Immature natural killer cell (primary cell): ENCODE results near the gene GPC1. TPM values are rescaled to one million over a fixed set of nuclear protein-coding genes. Genes with fewer than 3 reads are reported as not detected.

Experiments
- DNase-seq, 3 donors: peaks; one replicate each; pipeline ENCODE4 v3.0.0; 2022; ENCODE audit warnings: mixed read lengths in 1 of 3
- H3K27ac Mint-ChIP-seq, 6 donors: one replicate each; pipeline ENCODE4 v1.8.0; 2020; ENCODE audit warnings: mixed read lengths in 6 of 6, mild to moderate bottlenecking in 5 of 6, inconsistent platforms in 4 of 6, moderate library complexity in 3 of 6
- H3K27me3 Mint-ChIP-seq, 3 donors: one replicate each; pipeline ENCODE4 v1.8.0; 2020 to 2021; ENCODE audit warnings: low read depth in 3 of 3, mild to moderate bottlenecking in 3 of 3, mixed read lengths in 3 of 3, moderate library complexity in 3 of 3, inconsistent platforms in 1 of 3
- H3K36me3 Mint-ChIP-seq, 3 donors: one replicate each; pipeline ENCODE4 v1.8.0; 2020; ENCODE audit warnings: mixed read lengths in 3 of 3, inconsistent platforms in 2 of 3, mild to moderate bottlenecking in 2 of 3
- H3K4me1 Mint-ChIP-seq, 2 donors: one replicate each; pipeline ENCODE4 v1.8.0; 2020; ENCODE audit warnings: inconsistent platforms in 2 of 2, mild to moderate bottlenecking in 2 of 2, mixed read lengths in 2 of 2, moderate library complexity in 1 of 2
- H3K4me3 Mint-ChIP-seq, 5 donors: one replicate each; pipeline ENCODE4 v1.8.0; 2020; ENCODE audit warnings: mild to moderate bottlenecking in 5 of 5, mixed read lengths in 5 of 5, inconsistent platforms in 3 of 5, moderate library complexity in 3 of 5
- H3K9me3 Mint-ChIP-seq, 6 donors: one replicate each; pipeline ENCODE4 v1.8.0; 2020; ENCODE audit warnings: mild to moderate bottlenecking in 6 of 6, mixed read lengths in 6 of 6, inconsistent platforms in 4 of 6, moderate library complexity in 3 of 6
- polyA plus RNA-seq, 3 donors: library from polyadenylated mRNA; unstranded; fragments of 300-500 nt; fragmentation: Illumina TruSeq; gene quantifications; one replicate each; pipeline ENCODE4 v1.2.3, GENCODE V29; 2021

GPC1 gene
- polyA plus RNA-seq, 3 donors from 2014 or later: not detected

DNA sequence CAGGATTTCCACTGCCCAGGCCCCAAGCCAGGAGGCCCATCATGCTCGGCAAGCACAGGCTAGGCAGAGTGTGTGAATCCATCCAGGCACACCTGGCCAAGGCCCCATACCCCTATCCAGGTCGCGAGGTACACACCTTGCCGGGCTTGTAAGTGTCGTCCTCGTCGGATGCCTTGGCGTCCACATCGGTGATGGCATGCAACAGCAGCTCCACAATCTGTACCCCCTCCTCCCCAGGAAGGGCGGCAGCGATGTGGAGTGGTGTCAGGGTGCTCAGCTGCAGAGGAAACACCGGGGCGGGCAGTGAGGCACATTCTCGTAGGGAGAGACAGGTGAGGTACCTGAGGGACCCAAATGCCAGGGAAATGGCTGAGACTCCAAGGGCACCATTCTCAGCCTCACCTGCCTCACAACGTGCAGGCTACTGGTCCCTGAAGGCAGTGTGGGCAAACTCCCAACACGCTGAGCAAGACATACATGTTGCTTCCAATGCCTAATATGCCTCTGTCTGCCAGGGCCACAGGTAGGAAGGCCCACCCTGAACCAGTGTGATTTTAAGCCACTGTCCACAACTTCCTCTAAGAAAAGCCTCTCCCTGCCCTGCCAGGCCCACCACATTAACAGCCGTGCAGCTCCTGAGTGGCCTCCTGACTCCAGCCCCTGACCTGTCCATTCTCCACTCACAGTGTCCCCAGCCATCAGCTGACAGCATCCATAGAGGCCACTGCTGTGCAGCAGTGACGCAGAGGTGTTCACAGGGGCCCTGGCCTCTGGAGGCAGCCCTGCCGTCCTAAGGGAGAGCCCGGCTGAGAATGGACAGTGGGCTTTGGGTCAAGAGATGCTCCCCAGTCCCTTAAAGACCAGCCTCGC is 77.4 kb downstream of the GPC1 start:
- H3K9me3 Mint-ChIP-seq: no peaks in the 10 kb centered on the region
- H3K27me3 Mint-ChIP-seq: peaks cover 0 to 1% (median 0%) of the 10 kb centered on the region in 3 donors
- no peak overlapping the region for H3K4me3 Mint-ChIP-seq
- H3K27ac Mint-ChIP-seq: no peak overlapping the region
- DNase-seq: no peak
- H3K4me1 Mint-ChIP-seq: peaks cover 10 to 12% of the 10 kb centered on the region in 2 donors
- peaks cover 3 to 11% (median 4%) of the 10 kb centered on the region in 3 donors for H3K36me3 Mint-ChIP-seq

DNA sequence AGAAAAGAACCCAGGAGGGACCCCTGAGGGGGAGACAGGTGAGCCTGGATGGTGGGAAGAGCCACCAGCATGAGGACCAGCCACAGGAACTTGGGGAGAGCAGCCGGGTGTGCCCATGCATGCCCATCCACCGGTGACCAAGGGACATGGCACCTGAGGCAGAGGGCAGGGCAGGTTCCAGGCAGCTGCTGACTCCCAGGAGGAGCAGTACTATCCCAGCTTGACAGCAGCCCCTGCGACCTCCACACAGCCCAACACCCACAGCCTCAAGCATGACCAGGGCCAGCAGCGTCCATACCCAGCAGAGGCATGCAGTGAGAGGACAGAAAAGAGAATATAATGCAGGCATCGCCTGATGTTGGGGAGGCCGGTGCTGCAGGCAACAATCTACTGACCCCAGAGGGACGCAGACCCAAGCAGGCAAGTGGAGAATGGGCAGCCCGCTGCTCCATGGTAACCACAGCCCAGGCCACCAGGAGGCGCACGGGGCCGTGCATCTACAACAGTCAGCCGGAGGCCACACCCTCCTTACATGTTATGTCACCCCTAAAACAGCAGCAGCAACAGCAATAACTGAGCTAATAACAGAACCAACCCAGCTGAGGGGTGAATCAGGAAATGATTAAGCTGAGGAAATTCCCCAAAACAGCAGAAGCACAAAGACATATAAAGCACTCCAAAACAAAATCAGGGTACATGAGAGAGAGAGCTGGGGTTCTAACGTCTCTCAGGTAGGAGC is 78.3 kb downstream of the GPC1 start:
- Mint-ChIP-seq H3K4me3 (peak overlapping the region in 3 of 5 donors; percentile 14 to 50 (median 16)), H3K9me3 (no peaks in the 10 kb centered on the region), H3K36me3 (peaks cover 4 to 9% (median 8%) of the 10 kb centered on the region in 3 donors), H3K27ac (peak overlapping the region; percentile 52 to 90 (median 77)), H3K4me1 (peaks cover 12% of the 10 kb centered on the region in 2 donors), H3K27me3 (peaks cover 0 to 1% (median 0%) of the 10 kb centered on the region in 3 donors)
- DNase-seq: peak; percentile 71 to 79 (median 74)

DNA sequence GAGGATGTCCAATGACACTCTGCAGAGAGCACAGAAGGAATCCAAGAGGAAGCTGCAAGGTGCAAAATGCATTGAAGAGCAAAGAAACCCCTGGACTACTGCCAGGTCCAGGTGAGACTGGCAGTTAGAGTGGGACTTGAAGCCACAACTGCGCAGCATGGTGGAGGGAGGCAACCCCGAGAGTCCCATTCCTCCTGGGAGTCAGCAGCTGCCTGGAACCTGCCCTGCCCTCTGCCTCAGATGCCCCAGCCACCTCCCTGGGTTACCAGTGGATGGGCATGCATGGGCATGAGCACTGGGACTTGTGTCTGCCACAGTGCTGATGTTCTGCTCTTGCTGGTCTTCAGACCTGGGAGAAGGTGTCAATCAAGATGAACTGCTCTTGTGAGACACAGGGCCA is 79.2 kb downstream of the GPC1 start:
- H3K27me3 Mint-ChIP-seq: peaks cover 0 to 2% (median 1%) of the 10 kb centered on the region in 3 donors
- no peak for DNase-seq
- no peak overlapping the region for H3K4me3 Mint-ChIP-seq
- peak overlapping the region in 3 of 6 donors; percentile 58 to 85 (median 76) for H3K27ac Mint-ChIP-seq
- no peaks in the 10 kb centered on the region for H3K9me3 Mint-ChIP-seq
- peaks cover 12 to 15% of the 10 kb centered on the region in 2 donors for H3K4me1 Mint-ChIP-seq
- peaks cover 4 to 14% (median 9%) of the 10 kb centered on the region in 3 donors for H3K36me3 Mint-ChIP-seq

DNA sequence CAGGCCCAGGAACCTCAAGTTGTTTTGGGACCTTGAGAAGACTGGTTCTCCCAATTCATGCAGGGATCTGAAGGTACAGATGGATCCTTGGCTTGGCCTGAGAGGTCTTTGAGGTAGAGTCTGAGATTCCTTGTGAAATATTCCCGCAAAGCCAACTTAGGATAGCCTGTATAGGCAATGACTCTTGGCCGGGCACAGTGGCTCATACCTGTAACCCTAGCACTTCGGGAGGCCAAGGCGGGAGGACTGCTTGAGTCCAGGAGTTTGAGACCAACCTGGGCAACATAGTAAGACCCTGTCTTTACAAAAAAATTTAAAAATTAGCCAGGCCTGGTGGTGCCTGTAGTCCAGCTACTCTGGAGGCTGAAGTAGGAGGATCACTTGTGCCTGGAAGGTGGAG is 81.9 kb downstream of the GPC1 start:
- H3K36me3 Mint-ChIP-seq: peaks cover under 1 to 26% (median 23%) of the 10 kb centered on the region in 3 donors
- H3K4me3 Mint-ChIP-seq: no peak overlapping the region
- DNase-seq: no peak
- no peak overlapping the region for H3K27ac Mint-ChIP-seq
- H3K4me1 Mint-ChIP-seq: peaks cover 18 to 27% of the 10 kb centered on the region in 2 donors
- peaks cover 1 to 2% (median 2%) of the 10 kb centered on the region in 3 donors for H3K27me3 Mint-ChIP-seq
- no peaks in the 10 kb centered on the region for H3K9me3 Mint-ChIP-seq

Other genes starting within 250 kb of the GPC1 start
- 10 to 100 TPM in 1 of 3 donors, 1 to 10 TPM in 2; 5.6 to 12.4 (median 7.3) TPM for gene ANKMY1, start 122.3 kb downstream of the GPC1 start, polyA plus RNA-seq
- 10 to 100 TPM; 13.7 to 27.4 (median 27.4) TPM for gene DUSP28, start 124.7 kb downstream of the GPC1 start, polyA plus RNA-seq
- gene RNPEPL1, start 132.8 kb downstream of the GPC1 start, polyA plus RNA-seq: 10 to 100 TPM; 46.5 to 51.4 (median 49.9) TPM
- 10 to 100 TPM in 2 of 3 donors, 1 to 10 TPM in 1; 9.7 to 22.5 (median 11.6) TPM for gene CAPN10, start 151.1 kb downstream of the GPC1 start, polyA plus RNA-seq
- gene GPR35, start 189.8 kb downstream of the GPC1 start, polyA plus RNA-seq: 1 to 10 TPM in 1 of 3 donors, under 1 TPM in 1, not detected in 1; 0.89 to 1.6 TPM
- gene AQP12B, start 247.2 kb downstream of the GPC1 start, polyA plus RNA-seq: not detected